ENCODE data around the gene MGRN1. TPM values are rescaled to one million over a fixed set of nuclear protein-coding genes. Genes with fewer than 3 reads are reported as not detected.

Gene MGRN1
- total and polyA plus RNA-seq, 2 of the 13 experiments (the other 11 are each of a cell fraction or from before 2014, with no cell fraction given), result 11.9 to 12.6 TPM

- TF ChIP-seq MXD4 (CRISPR knock-in tag; IDR thresholded peaks at IDR 0.05), result peak; percentile 54; the same call in 1 of the 2 replicates
- no peak for TF ChIP-seq MTA3 (CRISPR knock-in tag; IDR thresholded peaks at IDR 0.05)
- peak; percentile 23; the same call in 1 of the 2 replicates for TF ChIP-seq ZNF547 (CRISPR knock-in tag; IDR thresholded peaks at IDR 0.05)
- peak; percentile 78 for TF ChIP-seq FOSL2 (CRISPR knock-in tag; IDR thresholded peaks at IDR 0.05)
- peak; percentile 65; the same call in 1 of the 2 replicates for TF ChIP-seq FOXJ3 (CRISPR knock-in tag; IDR thresholded peaks at IDR 0.05; ENCODE audit: borderline replicate concordance)
- TF ChIP-seq NKX3-1 (CRISPR knock-in tag; IDR thresholded peaks at IDR 0.05), result 0 out of 2 replicates have a peak, but pooled peaks have one; percentile 47
- TF ChIP-seq HHEX (CRISPR knock-in tag; IDR thresholded peaks at IDR 0.05), result no peak
- TF ChIP-seq FOXA1 (IDR thresholded peaks at IDR 0.05), result no peak
- peak; percentile 83 for TF ChIP-seq FOXA1 (CRISPR knock-in tag; IDR thresholded peaks at IDR 0.05)
- peak; percentile 68 for TF ChIP-seq SPEN (CRISPR knock-in tag; IDR thresholded peaks at IDR 0.05; ENCODE audit: low read depth)
- no peak for TF ChIP-seq PREB (CRISPR knock-in tag; IDR thresholded peaks at IDR 0.05)
- peak; percentile 48 for TF ChIP-seq YY1 (IDR thresholded peaks at IDR 0.05; ENCODE audit: insufficient read depth, insufficient replicate concordance, low read depth, low read length)
- TF ChIP-seq ASH2L (IDR thresholded peaks at IDR 0.05; ENCODE audit: insufficient read length, low read depth, low read length), result peak; percentile 75
- TF ChIP-seq DDIT3 (CRISPR knock-in tag; IDR thresholded peaks at IDR 0.05), result no peak
- TF ChIP-seq ZNF563 (CRISPR knock-in tag; IDR thresholded peaks at IDR 0.05), result 0 out of 2 replicates have a peak, but pooled peaks have one; percentile 43
- TF ChIP-seq ONECUT2 (CRISPR knock-in tag; IDR thresholded peaks at IDR 0.05), result no peak
- TF ChIP-seq ZFP90 (CRISPR knock-in tag; IDR thresholded peaks at IDR 0.05; ENCODE audit: borderline replicate concordance), result peak; percentile 79; the same call in 1 of the 2 replicates
- peak; percentile 48; the same call in 1 of the 2 replicates for TF ChIP-seq NRL (CRISPR knock-in tag; IDR thresholded peaks at IDR 0.05; ENCODE audit: borderline replicate concordance)
- TF ChIP-seq TBX2 (CRISPR knock-in tag; IDR thresholded peaks at IDR 0.05; ENCODE audit: borderline replicate concordance), result peak; percentile 34; the same call in 1 of the 2 replicates
- peak; percentile 46; the same call in 1 of the 2 replicates for TF ChIP-seq RAD21 (CRISPR knock-in tag; IDR thresholded peaks at IDR 0.05)
- TF ChIP-seq USF2 (IDR thresholded peaks at IDR 0.05; ENCODE audit: low read depth, low read length), result no peak
- peak; percentile 95; the same call in 1 of the 2 replicates for TF ChIP-seq USF2 (CRISPR knock-in tag; IDR thresholded peaks at IDR 0.05; ENCODE audit: borderline replicate concordance)
- TF ChIP-seq SOX13 (IDR thresholded peaks at IDR 0.05), result peak; percentile 15; the same call in 1 of the 2 replicates
- no peak for TF ChIP-seq SOX13 (CRISPR knock-in tag; conservative IDR thresholded peaks at IDR 0.05 in 1 of 2, IDR thresholded peaks at IDR 0.05 in 1 of 2)
- no peak for TF ChIP-seq ZC3H13 (CRISPR knock-in tag; IDR thresholded peaks at IDR 0.05)
- TF ChIP-seq BATF2 (CRISPR knock-in tag; IDR thresholded peaks at IDR 0.05), result no peak
- TF ChIP-seq DR1 (CRISPR knock-in tag; IDR thresholded peaks at IDR 0.05), result 0 out of 2 replicates have a peak, but pooled peaks have one; percentile 37
Measured at GRCh38 chr16:4616047-4616811, 8.4 kb upstream of the MGRN1 start (continued).

All from HepG2 (cell line).